Ishikawa (cell line): ENCODE results near the gene DENND1C.
A peak's percentile ranks its signal among the peaks of the same experiment; 100 is the strongest.

Source experiments
- CEBPB ChIP-seq: IDR thresholded peaks from 2 replicates; pipeline ENCODE4 v1.6.1; 2012
- CREB1 ChIP-seq: IDR thresholded peaks from 2 replicates; pipeline ENCODE4 v1.6.1; 2012; ENCODE audit warnings: low read depth
- EGR1 ChIP-seq: IDR thresholded peaks from 2 replicates; pipeline ENCODE4 v1.6.1; 2012
- EP300 ChIP-seq: IDR thresholded peaks from 2 replicates; pipeline ENCODE4 v1.6.1; 2012; ENCODE audit warnings: borderline replicate concordance
- FOXM1 ChIP-seq: IDR thresholded peaks from 2 replicates; pipeline ENCODE4 v1.6.1; 2012; ENCODE audit warnings: low read depth, borderline replicate concordance
- MAX ChIP-seq: IDR thresholded peaks from 2 replicates; pipeline ENCODE4 v1.6.1; 2012
- NFIC ChIP-seq: IDR thresholded peaks from 2 replicates; pipeline ENCODE4 v1.6.1; 2012
- RAD21 ChIP-seq: IDR thresholded peaks from 2 replicates; pipeline ENCODE4 v1.6.1; 2012; ENCODE audit warnings: low read depth
- REST ChIP-seq: IDR thresholded peaks from 2 replicates; pipeline ENCODE4 v1.6.1; 2012; ENCODE audit warnings: low read depth, mild to moderate bottlenecking
- TAF1 ChIP-seq: IDR thresholded peaks from 2 replicates; pipeline ENCODE4 v1.6.1; 2012; ENCODE audit warnings: low read depth, mild to moderate bottlenecking
- TCF12 ChIP-seq: IDR thresholded peaks from 2 replicates; pipeline ENCODE4 v1.6.1; 2012; ENCODE audit warnings: low read depth
- TEAD4 ChIP-seq: IDR thresholded peaks from 2 replicates; pipeline ENCODE4 v1.6.1; 2012
- YY1 ChIP-seq: IDR thresholded peaks from 2 replicates; pipeline ENCODE4 v1.6.1; 2012; ENCODE audit warnings: low read depth
- ZBTB7A ChIP-seq: IDR thresholded peaks from 2 replicates; pipeline ENCODE4 v1.6.1; 2012; ENCODE audit warnings: low read depth
- TF ChIP-seq, protein P1 (sequence below): IDR thresholded peaks from 2 replicates; pipeline ENCODE4 v1.6.1; 2012

DENND1C gene

GRCh38 chr19:6429419-6430221 is 52.0 kb downstream of the DENND1C start:
- TF ChIP-seq YY1 (no peak), TAF1 (no peak), REST (no peak), ZBTB7A (no peak), RAD21 (no peak), NFIC (no peak), MAX (no peak), TEAD4 (no peak)

DNA sequence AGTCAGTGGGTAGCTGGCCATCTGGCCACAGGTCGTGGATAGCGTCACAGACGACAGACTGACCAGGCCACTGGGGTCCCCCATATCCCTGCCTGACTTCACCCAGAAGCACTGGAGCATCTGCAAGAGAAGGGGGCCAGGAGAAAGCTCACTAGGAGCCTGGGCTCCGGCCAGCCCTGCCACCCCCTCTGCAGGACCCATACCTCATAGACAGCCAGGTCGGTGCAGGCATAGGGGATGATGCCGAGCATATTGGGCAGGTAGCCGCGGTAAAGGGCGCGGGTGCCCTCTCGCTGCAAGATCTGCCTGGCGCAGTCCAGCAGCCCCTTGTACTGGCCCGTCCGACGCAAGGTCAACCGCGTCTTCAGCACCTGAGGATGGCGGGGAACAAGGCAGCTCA is 54.5 kb downstream of the DENND1C start:
- TF ChIP-seq YY1 (no peak), NFIC (no peak), RAD21 (no peak), ZBTB7A (no peak), MAX (no peak), REST (no peak), EP300 (no peak), CEBPB (no peak), FOXM1 (no peak), CREB1 (no peak), TAF1 (no peak), EGR1 (no peak), TEAD4 (no peak), TCF12 (no peak)
- TF ChIP-seq, protein P1, sequence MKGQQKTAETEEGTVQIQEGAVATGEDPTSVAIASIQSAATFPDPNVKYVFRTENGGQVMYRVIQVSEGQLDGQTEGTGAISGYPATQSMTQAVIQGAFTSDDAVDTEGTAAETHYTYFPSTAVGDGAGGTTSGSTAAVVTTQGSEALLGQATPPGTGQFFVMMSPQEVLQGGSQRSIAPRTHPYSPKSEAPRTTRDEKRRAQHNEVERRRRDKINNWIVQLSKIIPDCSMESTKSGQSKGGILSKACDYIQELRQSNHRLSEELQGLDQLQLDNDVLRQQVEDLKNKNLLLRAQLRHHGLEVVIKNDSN: no peak

DNA sequence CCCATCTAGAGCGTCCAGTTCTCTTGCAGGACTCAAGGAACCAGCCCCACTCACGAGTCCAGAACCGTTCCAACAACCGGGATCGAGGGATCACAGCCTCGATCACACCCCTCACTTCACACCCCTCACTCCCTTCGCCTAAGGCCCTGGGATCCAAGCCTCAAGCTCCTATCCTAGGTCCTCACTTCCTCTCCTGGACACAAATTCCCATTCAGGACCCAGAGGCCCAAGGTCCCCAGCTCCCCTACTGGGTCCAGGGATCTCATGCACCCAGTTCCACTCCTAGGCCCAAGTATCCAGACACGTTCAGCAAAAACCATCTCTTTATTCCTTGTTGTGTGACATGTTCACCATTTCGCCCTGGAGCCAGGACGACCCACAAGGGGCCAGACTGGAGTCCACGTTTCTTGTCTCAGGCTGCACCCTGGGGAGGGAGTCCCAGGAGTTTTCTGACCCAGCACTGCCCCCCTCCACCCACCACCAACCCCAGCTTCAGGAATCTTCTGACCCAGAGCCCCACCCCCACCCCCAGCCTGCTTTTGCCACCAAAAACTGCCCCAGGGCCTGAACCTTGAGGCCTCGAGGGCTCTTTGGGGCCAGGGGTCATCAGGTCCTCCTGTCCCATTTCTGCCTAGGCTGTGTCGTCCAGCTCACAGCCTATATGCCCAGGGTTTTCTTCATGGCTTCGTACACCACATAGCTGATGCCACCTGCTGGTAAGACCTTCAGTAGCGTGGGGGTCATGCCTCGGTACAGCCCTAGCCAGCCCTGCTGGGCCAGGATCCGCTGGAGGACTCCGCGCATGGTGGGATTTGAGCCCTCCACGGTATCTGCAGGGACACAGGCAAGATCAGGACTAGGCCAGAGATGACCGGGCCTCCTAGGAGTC is 55.6 kb downstream of the DENND1C start:
- no peak for TF ChIP-seq TCF12
- TF ChIP-seq TAF1: no peak
- TF ChIP-seq RAD21: no peak

DNA sequence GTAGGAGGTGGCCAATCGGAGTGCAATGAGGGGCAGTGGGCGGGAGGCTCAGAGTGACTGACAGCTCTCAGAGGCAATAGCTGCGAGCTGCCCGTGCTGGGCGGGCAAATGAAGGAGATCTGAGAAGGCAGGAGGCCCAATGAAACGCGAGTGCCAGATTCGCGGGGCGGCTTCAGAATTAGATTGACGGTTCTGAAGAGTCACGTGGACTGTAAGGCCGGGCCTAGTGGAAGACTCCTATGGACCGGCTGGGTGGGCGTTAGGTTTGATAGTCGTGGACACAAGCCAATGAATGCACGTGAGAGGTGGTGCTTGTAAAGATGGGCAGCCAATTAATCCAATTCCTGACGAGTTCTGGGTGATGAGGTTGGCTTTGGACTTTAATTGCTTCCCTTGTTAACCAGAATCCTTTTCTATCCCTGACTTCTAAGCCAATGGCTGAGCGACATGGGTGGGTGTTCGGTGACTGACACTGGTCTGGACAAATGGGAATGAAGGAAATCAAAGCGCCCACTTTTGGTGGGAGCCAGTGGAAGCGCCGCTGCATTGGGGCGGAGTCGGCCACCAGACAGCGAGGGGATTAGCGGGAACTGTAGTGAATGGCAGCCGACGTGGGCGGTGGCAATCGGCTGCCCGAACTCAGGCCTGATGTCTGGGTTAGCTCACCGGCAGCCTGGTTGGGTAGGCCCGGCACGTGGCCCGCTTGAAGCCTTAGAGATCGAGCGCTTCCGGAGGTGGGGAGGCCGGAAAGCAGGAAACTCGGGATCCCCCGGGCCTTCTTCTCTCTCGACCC is 56.5 kb downstream of the DENND1C start:
- TF ChIP-seq MAX (peak; percentile 99), YY1 (0 out of 2 replicates have a peak, but pooled peaks have one; percentile 47), CREB1 (peak; percentile 3; the same call in 1 of the 2 replicates), REST (no peak), TAF1 (no peak), TEAD4 (no peak), EGR1 (peak; percentile 65)
- TF ChIP-seq, protein P1: peak; percentile 96
